Bronchial epithelial cell (primary cell): Measurements from ENCODE around the gene TAPBP. TPM values are rescaled to one million over a fixed set of nuclear protein-coding genes. Genes with fewer than 3 reads are reported as not detected.
"Not testable (repeated sequence)": the region's sequence is repeated elsewhere in the genome, so short reads cannot be mapped to it uniquely, and the experiment has no call there.

Source experiments
- DNase-seq: peaks from one replicate; pipeline ENCODE4 v3.0.0-alpha.2; 2010; ENCODE audit warnings: low read depth
- FAIRE-seq: peaks from 2 replicates; lab custom pipeline; 2011; peaks lifted over from hg19 to GRCh38; lab: Jason Lieb, UNC
- H3K27me3 ChIP-seq: 2 replicates; pipeline ENCODE4 v1.5.1; 2011; ENCODE audit warnings: low read length; ENCODE audit not compliant: control insufficient read depth, insufficient read depth
- H3K36me3 ChIP-seq: 2 replicates; pipeline ENCODE4 v1.5.1; 2011; ENCODE audit warnings: low read length; ENCODE audit not compliant: control insufficient read depth, insufficient read depth
- H3K4me3 ChIP-seq: 2 replicates; pipeline ENCODE4 v1.5.1; 2011; ENCODE audit warnings: mild to moderate bottlenecking, low read depth, low read length, control low read depth
- CTCF ChIP-seq: IDR thresholded peaks from 2 replicates; pipeline ENCODE4 v1.5.1; 2011; ENCODE audit warnings: mild to moderate bottlenecking, moderate library complexity, low read length, control low read depth, inconsistent platforms; ENCODE audit not compliant: insufficient read depth, severe bottlenecking
- total RNA-seq: library from RNA; depleted of rRNA; stranded (reverse); fragments of >200 nt; gene quantifications from 2 replicates; pipeline ENCODE4 v1.2.1, GENCODE V29; 2014

The TAPBP gene
- total RNA-seq, result 11.6 and 24.3 TPM in 2 replicates

GRCh38 chr6:33313709-33314514, at the start of gene TAPBP:
TAPBP (minus strand) TSS chr6:33314078; CDS start chr6:33314041, 37 bp downstream.
- no peak for FAIRE-seq
- Histone ChIP-seq H3K36me3 (peaks cover 8% of the 10 kb centered on the region), H3K4me3 (peak within 1 kb of the TSS; percentile 93), H3K27me3 (no peaks in the 10 kb centered on the region)
- TF ChIP-seq CTCF, result no peak
- peak; percentile 61 for DNase-seq

GRCh38 chr6:33363486-33363885, 49.6 kb upstream of the TAPBP start:
- FAIRE-seq, H3K4me3 ChIP-seq, H3K27me3 ChIP-seq, H3K36me3 ChIP-seq, DNase-seq: not testable (repeated sequence)

- no peaks in the 10 kb centered on the region for H3K36me3 ChIP-seq
- no peak overlapping the region for H3K4me3 ChIP-seq
- no peaks in the 10 kb centered on the region for H3K27me3 ChIP-seq
- FAIRE-seq (no peak), DNase-seq (no peak)
- TF ChIP-seq CTCF, result no peak
Observed at GRCh38 chr6:33359331-33359730, 45.5 kb upstream of the TAPBP start.

GRCh38 chr6:33357160-33357871, 43.4 kb upstream of the TAPBP start:
- not testable (repeated sequence) for H3K36me3 ChIP-seq, FAIRE-seq, DNase-seq, H3K4me3 ChIP-seq, H3K27me3 ChIP-seq

- H3K36me3 ChIP-seq, result no peaks in the 10 kb centered on the region
- H3K27me3 ChIP-seq, result no peaks in the 10 kb centered on the region
- no peak for DNase-seq
- no peak overlapping the region for H3K4me3 ChIP-seq
- TF ChIP-seq CTCF, result no peak
- FAIRE-seq, result no peak
Observed at GRCh38 chr6:33356295-33356694, 42.4 kb upstream of the TAPBP start.

GRCh38 chr6:33355860-33356259, 42.0 kb upstream of the TAPBP start:
- FAIRE-seq, H3K4me3 ChIP-seq: not testable (repeated sequence)

GRCh38 chr6:33347816-33348215, 33.9 kb upstream of the TAPBP start:
- FAIRE-seq, result no peak
- Histone ChIP-seq H3K27me3 (no peaks in the 10 kb centered on the region), H3K4me3 (no peak overlapping the region), H3K36me3 (no peaks in the 10 kb centered on the region)
- TF ChIP-seq CTCF, result no peak
- no peak for DNase-seq

More at GRCh38 chr6:33355860-33356259, 42.0 kb upstream of the TAPBP start:
- H3K36me3 ChIP-seq, H3K27me3 ChIP-seq, DNase-seq: not testable (repeated sequence)

- not testable (repeated sequence) for H3K4me3 ChIP-seq, H3K36me3 ChIP-seq, H3K27me3 ChIP-seq, FAIRE-seq
- DNase-seq, result peak; percentile 64
Observed at GRCh38 chr6:33346972-33347371, 33.1 kb upstream of the TAPBP start.
